ENCODE measurements around the gene PARP8. TPM values are rescaled to one million over a fixed set of nuclear protein-coding genes. Genes with fewer than 3 reads are reported as not detected.

The PARP8 gene
- total and polyA plus RNA-seq, 2 of the 4 experiments (the other 2 are of a cell fraction): 6.9 to 8.2 TPM

DNA sequence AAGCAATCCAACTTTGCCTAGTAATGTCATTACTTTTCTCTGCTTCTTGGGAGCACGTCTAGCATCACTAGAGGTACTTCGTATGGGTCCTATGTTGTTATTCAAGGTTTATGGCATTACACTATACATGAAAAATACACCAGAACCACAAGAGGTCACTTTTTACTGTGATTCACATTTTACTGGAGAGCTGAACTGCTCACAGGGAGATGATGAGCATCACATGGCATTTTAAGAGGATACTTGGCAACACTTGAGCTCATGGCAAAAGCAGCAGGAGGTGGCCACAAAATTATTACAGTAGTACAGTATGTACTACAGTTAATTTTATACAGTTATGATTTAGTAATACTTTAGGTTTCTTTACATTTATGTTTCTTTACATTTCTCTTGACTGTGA is 223.4 kb downstream of the PARP8 start:
- Histone ChIP-seq H2BK20ac (ENCODE audit: low read depth, low read length) (no peak overlapping the region), H3K9ac (ENCODE audit: low read depth, low read length) (no peak overlapping the region), H2BK15ac (ENCODE audit: low read depth, low read length) (no peak overlapping the region), H2BK120ac (ENCODE audit: low read depth, low read length) (no peak overlapping the region), H2BK5ac (ENCODE audit: low read depth, low read length, poor library complexity, severe bottlenecking) (no peak overlapping the region), H2AK5ac (ENCODE audit: low read depth, low read length) (no peak overlapping the region), H2AK9ac (replicated peaks; ENCODE audit: low read depth, low read length, poor library complexity) (no peak overlapping the region), H3K9me1 (ENCODE audit: insufficient read depth, low read length) (no peaks in the 10 kb centered on the region), H3K18ac (ENCODE audit: low read depth, low read length) (no peak overlapping the region), H3K4ac (ENCODE audit: low read depth, low read length) (no peak overlapping the region), H3K27me3 (ENCODE audit: control insufficient read depth, insufficient read depth, low read length) (no peaks in the 10 kb centered on the region), H3K23ac (ENCODE audit: low read depth, low read length) (no peak overlapping the region), H3K4me2 (ENCODE audit: low read depth, low read length) (no peak overlapping the region), H3K14ac (replicated peaks; ENCODE audit: low read depth, low read length) (no peak overlapping the region), H3K79me1 (ENCODE audit: low read depth in 1 of 2, low read length in 2 of 2) (no peaks in the 10 kb centered on the region), H4K20me1 (ENCODE audit: insufficient read depth, low read length) (no peaks in the 10 kb centered on the region), H2AFZ (replicated peaks; ENCODE audit: low read length, poor library complexity) (no peak overlapping the region), H4K5ac (ENCODE audit: low read depth, low read length) (no peak overlapping the region), H3K56ac (ENCODE audit: extremely low read depth, insufficient read depth, low read length) (no peak overlapping the region), H4K91ac (ENCODE audit: insufficient read depth, low read depth, low read length) (no peak overlapping the region), H3K36me3 (ENCODE audit: control insufficient read depth, insufficient read depth, low read length) (no peaks in the 10 kb centered on the region), H3K4me1 (ENCODE audit: control insufficient read depth, insufficient read depth, low read length) (no peaks in the 10 kb centered on the region), H4K8ac (ENCODE audit: low read depth in 2 of 2, low read length in 2 of 2) (no peak overlapping the region), H3K4me3 (ENCODE audit: insufficient read depth, low read depth, low read length) (no peak overlapping the region), H3K9me3 (ENCODE audit: control insufficient read depth, insufficient read depth, low read length) (no peaks in the 10 kb centered on the region), H3K27ac (ENCODE audit: insufficient read depth, low read length) (no peak overlapping the region)
- POLR2A ChIA-PET (ENCODE audit: unreplicated experiment): no interaction called here
- WGBS, 2 experiments (ENCODE audit: extremely low coverage in 2 of 2, insufficient read length in 1 of 2): no CpG with 5 or more reads among the region's 2 CpGs
- no TSS peak for BruUV-seq (replicated peaks)
- dilution Hi-C loops (cut with HindIII; ENCODE audit: low sequenced_read_pairs, unreplicated experiment): no loop called here
- DNase-seq (no peak), ATAC-seq (ENCODE audit: low read depth) (no peak)
- in situ Hi-C loops (cut with MboI; ENCODE audit: low sequenced_read_pairs): no loop called here
- CTCF ChIA-PET: no interaction called here
- intact Hi-C loops (cut with micrococcal nuclease): no loop called here
- TF ChIP-seq CHD1 (IDR thresholded peaks at IDR 0.05; ENCODE audit: low read depth, low read length): no peak
- no peak for TF ChIP-seq NFE2L2 (IDR thresholded peaks at IDR 0.05; ENCODE audit: low read depth, low read length)
- TF ChIP-seq POLR2A (IDR thresholded peaks at IDR 0.05; ENCODE audit: low read depth, low read length): no peak

Other genes starting within 250 kb of the PARP8 start
- 1.4 and 4.4 TPM in 2 replicates for gene EMB, start 225.3 kb upstream of the PARP8 start, total RNA-seq (2012; rRNA removed)
- 1.0 and 1.2 TPM in 2 replicates for gene EMB, start 225.3 kb upstream of the PARP8 start, polyA plus RNA-seq (2012; rRNA removed)

Data from IMR-90 (cell line).